ENCODE results near the gene ACAA1. TPM values are rescaled to one million over a fixed set of nuclear protein-coding genes. Genes with fewer than 3 reads are reported as not detected.
A peak's percentile ranks its signal among the peaks of the same experiment; 100 is the strongest.

The ACAA1 gene
- total and polyA plus RNA-seq, 2 of the 13 experiments (the other 11 are each of a cell fraction or from before 2014, with no cell fraction given): 60.8 to 188 TPM

GRCh38 chr3:38158472-38158871, 21.5 kb upstream of the ACAA1 start (continued):
- no peak for TF ChIP-seq TFDP2 (CRISPR knock-in tag; IDR thresholded peaks at IDR 0.05)

- POLR2A ChIA-PET: interaction anchor here (1.9 kb wide), 1 partner anchor 21 kb away, joined by 6 read pairs; the partner anchor contains the start of gene ACAA1
- no TSS peak for BruUV-seq (replicated peaks)
Measured at GRCh38 chr3:38157595-38157994, 20.7 kb upstream of the ACAA1 start.

DNA sequence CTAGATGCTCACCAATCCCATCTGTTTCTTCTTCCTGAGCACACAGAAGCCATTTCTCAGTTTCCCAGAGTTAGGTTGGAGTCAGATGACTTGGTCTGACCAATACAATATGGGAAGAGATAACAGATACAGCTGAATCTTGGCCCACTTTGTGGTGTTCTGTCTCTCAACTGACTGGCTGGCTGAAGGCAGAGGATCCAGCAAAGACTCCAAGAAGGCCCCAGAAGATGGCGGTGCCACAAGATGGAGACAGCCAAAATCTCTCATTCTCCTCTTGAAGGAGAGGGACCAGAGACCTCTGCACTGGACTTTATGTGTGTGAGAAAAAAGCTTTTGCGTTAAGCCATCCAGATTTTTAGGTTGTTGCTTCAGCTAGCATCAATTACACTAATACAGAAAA, 20.2 kb upstream of the ACAA1 start:
- Histone ChIP-seq H3K27ac (ENCODE audit: extremely low read length, insufficient read depth, low read length) (no peak overlapping the region), H3K9me3 (ENCODE audit: low read length) (no peaks in the 10 kb centered on the region), H3K4me3 (replicated peaks in 1 of 3; ENCODE audit: insufficient read depth in 1 of 3, low read depth in 2 of 3, low read length in 3 of 3) (no peak overlapping the region), H3K4me2 (ENCODE audit: low read depth, low read length) (no peak overlapping the region), H3K9ac (ENCODE audit: insufficient read depth, low read depth, low read length) (no peak overlapping the region), H4K20me1 (ENCODE audit: insufficient read depth, low read length) (no peaks in the 10 kb centered on the region), H3K4me1 (ENCODE audit: insufficient read depth, low read length) (no peaks in the 10 kb centered on the region), H3K36me3 (replicated peaks in 1 of 2; ENCODE audit: control insufficient read depth in 1 of 2, insufficient read depth in 2 of 2, low read length in 2 of 2) (no peaks in the 10 kb centered on the region), H3K79me2 (ENCODE audit: insufficient read depth, low read length) (no peaks in the 10 kb centered on the region), H2AFZ (ENCODE audit: low read length) (no peak overlapping the region), H3K27me3 (ENCODE audit: control insufficient read depth in 1 of 2, insufficient read depth in 2 of 2, low read length in 2 of 2) (no peaks in the 10 kb centered on the region)
- 86% methylated on average over 2 of the region's 2 CpGs for WGBS (ENCODE audit: low lambda C conversion rate)
- FAIRE-seq (no peak), ATAC-seq (no peak), DNase-seq (ENCODE audit: low spot score) (no peak)
- CTCF ChIA-PET (ENCODE audit: low intra/inter-chr PET ratio, low total read pairs): no interaction called here
- POLR2A ChIA-PET: interaction anchor here (1.9 kb wide), 1 partner anchor 20 kb away, joined by 6 read pairs; the partner anchor contains the start of gene ACAA1
- intact Hi-C loops (cut with micrococcal nuclease; ENCODE audit: unreplicated experiment): no loop called here
- in situ Hi-C loops (cut with HindIII; ENCODE audit: extremely low pct_ligation_motif_present, low pct_unique_long_range_greater_than_20kb): no loop called here
- no TSS peak for BruUV-seq (replicated peaks)
- TF ChIP-seq MAF1 (CRISPR knock-in tag; IDR thresholded peaks at IDR 0.05; ENCODE audit: borderline replicate concordance) (no peak), ZNF34 (CRISPR knock-in tag; IDR thresholded peaks at IDR 0.05; ENCODE audit: borderline replicate concordance) (no peak), WIZ (CRISPR knock-in tag; IDR thresholded peaks at IDR 0.05) (no peak), ELF4 (CRISPR knock-in tag; IDR thresholded peaks at IDR 0.05; ENCODE audit: borderline replicate concordance) (no peak), ZNF569 (CRISPR knock-in tag; IDR thresholded peaks at IDR 0.05; ENCODE audit: borderline replicate concordance) (no peak), RFXANK (CRISPR knock-in tag; IDR thresholded peaks at IDR 0.05) (no peak)
- TF ChIP-seq, protein P1, sequence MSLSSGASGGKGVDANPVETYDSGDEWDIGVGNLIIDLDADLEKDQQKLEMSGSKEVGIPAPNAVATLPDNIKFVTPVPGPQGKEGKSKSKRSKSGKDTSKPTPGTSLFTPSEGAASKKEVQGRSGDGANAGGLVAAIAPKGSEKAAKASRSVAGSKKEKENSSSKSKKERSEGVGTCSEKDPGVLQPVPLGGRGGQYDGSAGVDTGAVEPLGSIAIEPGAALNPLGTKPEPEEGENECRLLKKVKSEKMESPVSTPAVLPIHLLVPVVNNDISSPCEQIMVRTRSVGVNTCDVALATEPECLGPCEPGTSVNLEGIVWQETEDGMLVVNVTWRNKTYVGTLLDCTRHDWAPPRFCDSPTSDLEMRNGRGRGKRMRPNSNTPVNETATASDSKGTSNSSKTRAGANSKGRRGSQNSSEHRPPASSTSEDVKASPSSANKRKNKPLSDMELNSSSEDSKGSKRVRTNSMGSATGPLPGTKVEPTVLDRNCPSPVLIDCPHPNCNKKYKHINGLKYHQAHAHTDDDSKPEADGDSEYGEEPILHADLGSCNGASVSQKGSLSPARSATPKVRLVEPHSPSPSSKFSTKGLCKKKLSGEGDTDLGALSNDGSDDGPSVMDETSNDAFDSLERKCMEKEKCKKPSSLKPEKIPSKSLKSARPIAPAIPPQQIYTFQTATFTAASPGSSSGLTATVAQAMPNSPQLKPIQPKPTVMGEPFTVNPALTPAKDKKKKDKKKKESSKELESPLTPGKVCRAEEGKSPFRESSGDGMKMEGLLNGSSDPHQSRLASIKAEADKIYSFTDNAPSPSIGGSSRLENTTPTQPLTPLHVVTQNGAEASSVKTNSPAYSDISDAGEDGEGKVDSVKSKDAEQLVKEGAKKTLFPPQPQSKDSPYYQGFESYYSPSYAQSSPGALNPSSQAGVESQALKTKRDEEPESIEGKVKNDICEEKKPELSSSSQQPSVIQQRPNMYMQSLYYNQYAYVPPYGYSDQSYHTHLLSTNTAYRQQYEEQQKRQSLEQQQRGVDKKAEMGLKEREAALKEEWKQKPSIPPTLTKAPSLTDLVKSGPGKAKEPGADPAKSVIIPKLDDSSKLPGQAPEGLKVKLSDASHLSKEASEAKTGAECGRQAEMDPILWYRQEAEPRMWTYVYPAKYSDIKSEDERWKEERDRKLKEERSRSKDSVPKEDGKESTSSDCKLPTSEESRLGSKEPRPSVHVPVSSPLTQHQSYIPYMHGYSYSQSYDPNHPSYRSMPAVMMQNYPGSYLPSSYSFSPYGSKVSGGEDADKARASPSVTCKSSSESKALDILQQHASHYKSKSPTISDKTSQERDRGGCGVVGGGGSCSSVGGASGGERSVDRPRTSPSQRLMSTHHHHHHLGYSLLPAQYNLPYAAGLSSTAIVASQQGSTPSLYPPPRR (CRISPR knock-in tag; IDR thresholded peaks at IDR 0.05; ENCODE audit: borderline replicate concordance): no peak

More at GRCh38 chr3:38157595-38157994, 20.7 kb upstream of the ACAA1 start:
- ATAC-seq: no peak
- TF ChIP-seq ZNF598 (CRISPR knock-in tag; IDR thresholded peaks at IDR 0.05; ENCODE audit: borderline replicate concordance) (no peak), KDM2A (CRISPR knock-in tag; IDR thresholded peaks at IDR 0.05; ENCODE audit: borderline replicate concordance, low read depth) (no peak), LCORL (IDR thresholded peaks at IDR 0.05) (peak; percentile 83), LCORL (CRISPR knock-in tag; IDR thresholded peaks at IDR 0.05) (no peak)
- Histone ChIP-seq H3K9me3 (ENCODE audit: low read length) (no peaks in the 10 kb centered on the region), H3K9ac (ENCODE audit: insufficient read depth, low read depth, low read length) (no peak overlapping the region), H3K79me2 (ENCODE audit: insufficient read depth, low read length) (no peaks in the 10 kb centered on the region), H3K27ac (ENCODE audit: extremely low read length, insufficient read depth, low read length) (no peak overlapping the region), H2AFZ (ENCODE audit: low read length) (no peak overlapping the region), H3K4me1 (ENCODE audit: insufficient read depth, low read length) (peaks cover 2% of the 10 kb centered on the region; the same call in 1 of the 2 replicates), H4K20me1 (ENCODE audit: insufficient read depth, low read length) (no peaks in the 10 kb centered on the region), H3K27me3 (ENCODE audit: control insufficient read depth in 1 of 2, insufficient read depth in 2 of 2, low read length in 2 of 2) (no peaks in the 10 kb centered on the region), H3K4me3 (replicated peaks in 1 of 3; ENCODE audit: insufficient read depth in 1 of 3, low read depth in 2 of 3, low read length in 3 of 3) (no peak overlapping the region), H3K4me2 (ENCODE audit: low read depth, low read length) (no peak overlapping the region), H3K36me3 (replicated peaks in 1 of 2; ENCODE audit: control insufficient read depth in 1 of 2, insufficient read depth in 2 of 2, low read length in 2 of 2) (no peaks in the 10 kb centered on the region)
- DNase-seq (ENCODE audit: low spot score): no peak
- FAIRE-seq: no peak
- in situ Hi-C loops (cut with HindIII; ENCODE audit: extremely low pct_ligation_motif_present, low pct_unique_long_range_greater_than_20kb): no loop called here
- WGBS (ENCODE audit: low lambda C conversion rate): 82% methylated on average over 3 of the region's 3 CpGs
- CTCF ChIA-PET (ENCODE audit: low intra/inter-chr PET ratio, low total read pairs): no interaction called here
- intact Hi-C loops (cut with micrococcal nuclease; ENCODE audit: unreplicated experiment): no loop called here
